CD4-positive, alpha-beta memory T cell (primary cell): ENCODE measurements around the gene CXXC5. TPM values are rescaled to one million over a fixed set of nuclear protein-coding genes. Genes with fewer than 3 reads are reported as not detected.

Experiments
- CTCF ChIA-PET: fragments of 350-600 bp; sonication (Branson Sonifier 250); formaldehyde crosslinking; loops from one replicate; lab custom pipeline; 2021; ENCODE audit warnings: inconsistent platforms; ENCODE audit not compliant: partially characterized antibody; lab: Charles Lee
- POLR2A ChIA-PET: fragments of 350-600 bp; sonication (Branson Sonifier 250); formaldehyde crosslinking; loops from one replicate; lab custom pipeline; 2021; ENCODE audit not compliant: partially characterized antibody; lab: Charles Lee
- DNase-seq, 5 donors: peaks; one replicate each; pipeline versions ENCODE4 v3.0.0 to v3.0.0-alpha.2; 2020 to 2022; ENCODE audit warnings: mixed read lengths in 1 of 5
- H3K27ac ChIP-seq: one replicate; pipeline ENCODE4 v1.7.0; 2013; ENCODE audit warnings: low read depth, low read length
- H3K27me3 ChIP-seq: 2 replicates; pipeline ENCODE4 v1.7.0; 2013; ENCODE audit warnings: mild to moderate bottlenecking, low read length, moderate library complexity; ENCODE audit not compliant: insufficient read depth
- H3K36me3 ChIP-seq: 2 replicates; pipeline ENCODE4 v1.7.0; 2013; ENCODE audit warnings: mild to moderate bottlenecking, low read length, moderate library complexity; ENCODE audit not compliant: insufficient read depth
- H3K4me1 ChIP-seq: 2 replicates; pipeline ENCODE4 v1.7.0; 2013; ENCODE audit warnings: mild to moderate bottlenecking, low read length, moderate library complexity; ENCODE audit not compliant: insufficient read depth
- H3K4me3 ChIP-seq, 2 donors: one replicate each; pipeline ENCODE4 v1.7.0; 2013; ENCODE audit warnings: low read length in 2 of 2, mild to moderate bottlenecking in 1 of 2
- H3K9me3 ChIP-seq, 2 donors: one replicate each; pipeline ENCODE4 v1.7.0; 2013; ENCODE audit warnings: low read length in 2 of 2, control low read depth in 1 of 2; ENCODE audit not compliant: control insufficient read depth in 1 of 2
- H3K27ac Mint-ChIP-seq, 7 donors: one replicate each; pipeline ENCODE4 v1.8.0; 2020 to 2021; ENCODE audit warnings: mixed read lengths in 7 of 7, mild to moderate bottlenecking in 6 of 7, inconsistent platforms in 3 of 7, moderate library complexity in 3 of 7
- H3K27me3 Mint-ChIP-seq, 2 donors: one replicate each; pipeline ENCODE4 v1.8.0; 2020 to 2021; ENCODE audit warnings: mixed read lengths in 2 of 2
- H3K36me3 Mint-ChIP-seq, 2 donors: one replicate each; pipeline ENCODE4 v1.8.0; 2020 to 2021; ENCODE audit warnings: mixed read lengths in 2 of 2, inconsistent platforms in 1 of 2, mild to moderate bottlenecking in 1 of 2
- H3K4me1 Mint-ChIP-seq, 4 donors: one replicate each; pipeline ENCODE4 v1.8.0; 2020 to 2021; ENCODE audit warnings: mixed read lengths in 4 of 4, mild to moderate bottlenecking in 1 of 4
- H3K4me3 Mint-ChIP-seq, 8 donors: one replicate each; pipeline ENCODE4 v1.8.0; 2020 to 2021; ENCODE audit warnings: mixed read lengths in 8 of 8, mild to moderate bottlenecking in 7 of 8, moderate library complexity in 6 of 8, inconsistent platforms in 3 of 8
- H3K9me3 Mint-ChIP-seq, 8 donors: one replicate each; pipeline ENCODE4 v1.8.0; 2020 to 2021; ENCODE audit warnings: mixed read lengths in 8 of 8, mild to moderate bottlenecking in 5 of 8, inconsistent platforms in 3 of 8, moderate library complexity in 1 of 8
- intact Hi-C: fragments of 100-400 bp; cut with micrococcal nuclease; formaldehyde crosslinking; loops from one replicate; pipeline ENCODE4 v1.15.1; 2023
- polyA plus RNA-seq, 2 donors: library from polyadenylated mRNA; unstranded; fragments of 300-500 nt; fragmentation: Illumina TruSeq; gene quantifications; one replicate each; pipeline ENCODE4 v1.2.3, GENCODE V29; 2021
- total RNA-seq, 2 experiments: library from RNA; stranded (reverse); gene quantifications; one replicate each; pipeline ENCODE4 v1.2.3, GENCODE V29; 2021

Gene CXXC5
- total and polyA plus RNA-seq, 4 experiments from 2014 or later: 1.6 to 5.5 (median 3.1) TPM

- CTCF ChIA-PET: interaction anchor here (1.1 to 3.1 kb wide), 3 partner anchors 10 to 14 kb away, joined by 4 to 21 read pairs (median 4); no protein-coding TSS in a partner anchor
These were observed 2.0 kb upstream of the CXXC5 start for GRCh38 chr5:139646111-139646510.

GRCh38 chr5:139646912-139647505 lies 1.1 kb upstream of the CXXC5 start:
- POLR2A ChIA-PET: interaction anchor here (1.3 to 2.5 kb wide), 3 partner anchors 10 to 64 kb away, joined by 3 to 28 read pairs (median 7); no protein-coding TSS in a partner anchor
- no peak for DNase-seq
- no peaks in the 10 kb centered on the region for H3K9me3 ChIP-seq
- CTCF ChIA-PET: interaction anchor here (0.9 to 1.1 kb wide), 2 partner anchors 11 to 73 kb away, joined by 3 to 4 read pairs; no protein-coding TSS in a partner anchor
- Mint-ChIP-seq H3K9me3 (peaks cover 0 to 2% (median 0%) of the 10 kb centered on the region in 8 donors), H3K4me3 (peak overlapping the region in 7 of 8 donors; percentile 0 to 72 (median 53)), H3K27me3 (peaks cover 22 to 34% of the 10 kb centered on the region in 2 donors), H3K36me3 (no peaks in the 10 kb centered on the region), H3K4me1 (peaks cover 8 to 54% (median 20%) of the 10 kb centered on the region in 4 donors), H3K27ac (peak overlapping the region in 1 of 7 donors; percentile 23)
- no peak overlapping the region for H3K4me3 ChIP-seq
- H3K27me3 ChIP-seq: peaks cover 33% of the 10 kb centered on the region
- H3K27ac ChIP-seq: no peak overlapping the region
- H3K36me3 ChIP-seq: no peaks in the 10 kb centered on the region
- peaks cover 32% of the 10 kb centered on the region for H3K4me1 ChIP-seq
- intact Hi-C loops: no loop called here

More at GRCh38 chr5:139646111-139646510, 2.0 kb upstream of the CXXC5 start:
- no peaks in the 10 kb centered on the region for H3K9me3 ChIP-seq
- H3K4me3 ChIP-seq: no peak overlapping the region
- H3K27me3 ChIP-seq: peaks cover 27% of the 10 kb centered on the region
- Mint-ChIP-seq H3K27me3 (peaks cover 15 to 27% of the 10 kb centered on the region in 2 donors), H3K4me3 (peak overlapping the region in 2 of 8 donors; percentile 19 to 40), H3K4me1 (peaks cover 6 to 51% (median 20%) of the 10 kb centered on the region in 4 donors), H3K36me3 (no peaks in the 10 kb centered on the region), H3K9me3 (peaks cover 0 to 2% (median 0%) of the 10 kb centered on the region in 8 donors), H3K27ac (no peak overlapping the region)
- no peaks in the 10 kb centered on the region for H3K36me3 ChIP-seq
- no peak overlapping the region for H3K27ac ChIP-seq
- H3K4me1 ChIP-seq: peaks cover 31% of the 10 kb centered on the region
- intact Hi-C loops: no loop called here
- POLR2A ChIA-PET: no interaction called here
- no peak for DNase-seq

- Mint-ChIP-seq H3K4me3 (peak overlapping the region; percentile 39 to 72 (median 60)), H3K9me3 (peaks cover 0 to 2% (median 0%) of the 10 kb centered on the region in 8 donors), H3K4me1 (peaks cover 12 to 61% (median 24%) of the 10 kb centered on the region in 4 donors), H3K27me3 (peaks cover 29 to 40% of the 10 kb centered on the region in 2 donors), H3K27ac (peak overlapping the region in 1 of 7 donors; percentile 44), H3K36me3 (no peaks in the 10 kb centered on the region)
- no peaks in the 10 kb centered on the region for H3K9me3 ChIP-seq
- peaks cover 37% of the 10 kb centered on the region for H3K4me1 ChIP-seq
- no peak overlapping the region for H3K4me3 ChIP-seq
- peaks cover 39% of the 10 kb centered on the region for H3K27me3 ChIP-seq
- no peak for DNase-seq
- POLR2A ChIA-PET: interaction anchor here (1.0 to 2.5 kb wide), 5 partner anchors 11 to 63 kb away, joined by 3 to 28 read pairs (median 3); no protein-coding TSS in a partner anchor
- intact Hi-C loops: no loop called here
- H3K36me3 ChIP-seq: no peaks in the 10 kb centered on the region
- no peak overlapping the region for H3K27ac ChIP-seq
- CTCF ChIA-PET: interaction anchor here (0.7 to 1.2 kb wide), 6 partner anchors 12 to 132 kb away, joined by 3 to 4 read pairs (median 4); no protein-coding TSS in a partner anchor
These were observed 494 bp upstream of the CXXC5 start for GRCh38 chr5:139647506-139648204.

- ChIA-PET POLR2A (interaction anchor here (1.4 to 2.5 kb wide), 2 partner anchors 12 to 41 kb away, joined by 3 to 28 read pairs; no protein-coding TSS in a partner anchor), CTCF (interaction anchor here (1.0 to 1.9 kb wide), 3 partner anchors 13 to 126 kb away, joined by 3 to 7 read pairs (median 3); no protein-coding TSS in a partner anchor)
- H3K4me3 Mint-ChIP-seq: peak overlapping the region; percentile 76 to 89 (median 84)
- Histone ChIP-seq H3K27ac (no peak overlapping the region), H3K36me3 (no peaks in the 10 kb centered on the region), H3K9me3 (no peaks in the 10 kb centered on the region), H3K4me3 (peak overlapping the region in 1 of 2 donors; percentile 27), H3K27me3 (peaks cover 41% of the 10 kb centered on the region), H3K4me1 (peaks cover 37% of the 10 kb centered on the region)
- intact Hi-C loops: no loop called here
- peaks cover 12 to 65% (median 24%) of the 10 kb centered on the region in 4 donors for H3K4me1 Mint-ChIP-seq
- no peak for DNase-seq
- H3K27me3 Mint-ChIP-seq: peaks cover 38 to 51% of the 10 kb centered on the region in 2 donors
- H3K36me3 Mint-ChIP-seq: no peaks in the 10 kb centered on the region
- peaks cover 0 to 2% (median 0%) of the 10 kb centered on the region in 8 donors for H3K9me3 Mint-ChIP-seq
- H3K27ac Mint-ChIP-seq: peak overlapping the region in 1 of 7 donors; percentile 74
These were observed 1.2 kb downstream of the CXXC5 start for GRCh38 chr5:139649082-139649991.

- Mint-ChIP-seq H3K36me3 (no peaks in the 10 kb centered on the region), H3K4me1 (peaks cover 12 to 61% (median 24%) of the 10 kb centered on the region in 4 donors), H3K27me3 (peaks cover 38 to 54% of the 10 kb centered on the region in 2 donors), H3K27ac (peak overlapping the region in 2 of 7 donors; percentile 8 to 74), H3K9me3 (peaks cover 0 to 2% (median 0%) of the 10 kb centered on the region in 8 donors), H3K4me3 (peak overlapping the region; percentile 76 to 89 (median 84))
- Histone ChIP-seq H3K9me3 (no peaks in the 10 kb centered on the region), H3K27ac (no peak overlapping the region), H3K4me3 (peak overlapping the region in 1 of 2 donors; percentile 27), H3K4me1 (peaks cover 37% of the 10 kb centered on the region), H3K27me3 (peaks cover 41% of the 10 kb centered on the region), H3K36me3 (no peaks in the 10 kb centered on the region)
- intact Hi-C loops: no loop called here
- DNase-seq: no peak
- ChIA-PET CTCF (interaction anchor here (0.7 to 1.9 kb wide), 5 partner anchors 11 to 125 kb away, joined by 3 to 7 read pairs (median 3); no protein-coding TSS in a partner anchor), POLR2A (no interaction called here)
These were observed 2.0 kb downstream of the CXXC5 start for GRCh38 chr5:139650031-139650688.

GRCh38 chr5:139650689-139651042 lies 2.5 kb downstream of the CXXC5 start:
- DNase-seq: no peak
- no peaks in the 10 kb centered on the region for H3K36me3 ChIP-seq
- Mint-ChIP-seq H3K36me3 (no peaks in the 10 kb centered on the region), H3K27ac (no peak overlapping the region), H3K4me3 (peak overlapping the region in 5 of 8 donors; percentile 32 to 66 (median 43)), H3K9me3 (peaks cover 0 to 2% (median 0%) of the 10 kb centered on the region in 8 donors), H3K27me3 (peaks cover 38 to 51% of the 10 kb centered on the region in 2 donors), H3K4me1 (peaks cover 12 to 57% (median 24%) of the 10 kb centered on the region in 4 donors)
- POLR2A ChIA-PET: no interaction called here
- no peaks in the 10 kb centered on the region for H3K9me3 ChIP-seq
- intact Hi-C loops: no loop called here
- H3K4me1 ChIP-seq: peaks cover 37% of the 10 kb centered on the region
- peaks cover 41% of the 10 kb centered on the region for H3K27me3 ChIP-seq
- no peak overlapping the region for H3K27ac ChIP-seq
- CTCF ChIA-PET: interaction anchor here (0.7 to 1.9 kb wide), 5 partner anchors 12 to 124 kb away, joined by 3 to 7 read pairs (median 3); no protein-coding TSS in a partner anchor
- no peak overlapping the region for H3K4me3 ChIP-seq
